HG03342 (cell line): Measurements from ENCODE around the gene SYPL1.

Experiments
- ATAC-seq: cut with Tn5 transposase; IDR thresholded peaks from one replicate; pipeline ENCODE4 v1.9.1; 2021; ENCODE audit warnings: mild to moderate bottlenecking, moderate library complexity; ENCODE audit not compliant: unreplicated experiment

The SYPL1 gene

DNA sequence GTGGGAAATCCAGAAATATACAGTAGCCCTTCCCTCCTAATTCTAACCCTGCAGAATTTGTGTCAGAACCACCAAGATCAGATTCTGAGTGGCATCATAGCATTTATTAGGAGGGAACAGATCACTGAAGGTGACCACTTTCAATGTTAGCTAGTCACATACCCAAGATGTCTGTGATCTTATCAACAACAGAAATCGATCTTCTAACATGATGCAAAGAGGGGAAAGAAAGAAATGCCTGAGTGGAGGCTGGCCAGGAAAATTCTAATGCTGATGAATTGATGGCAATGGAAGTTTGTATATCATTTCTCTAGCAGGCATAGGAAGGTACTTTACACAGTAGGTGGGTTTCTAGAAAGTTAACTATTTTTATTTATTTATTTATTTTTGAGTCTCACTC lies 10.6 kb upstream of the SYPL1 start:
- no peak for ATAC-seq

DNA sequence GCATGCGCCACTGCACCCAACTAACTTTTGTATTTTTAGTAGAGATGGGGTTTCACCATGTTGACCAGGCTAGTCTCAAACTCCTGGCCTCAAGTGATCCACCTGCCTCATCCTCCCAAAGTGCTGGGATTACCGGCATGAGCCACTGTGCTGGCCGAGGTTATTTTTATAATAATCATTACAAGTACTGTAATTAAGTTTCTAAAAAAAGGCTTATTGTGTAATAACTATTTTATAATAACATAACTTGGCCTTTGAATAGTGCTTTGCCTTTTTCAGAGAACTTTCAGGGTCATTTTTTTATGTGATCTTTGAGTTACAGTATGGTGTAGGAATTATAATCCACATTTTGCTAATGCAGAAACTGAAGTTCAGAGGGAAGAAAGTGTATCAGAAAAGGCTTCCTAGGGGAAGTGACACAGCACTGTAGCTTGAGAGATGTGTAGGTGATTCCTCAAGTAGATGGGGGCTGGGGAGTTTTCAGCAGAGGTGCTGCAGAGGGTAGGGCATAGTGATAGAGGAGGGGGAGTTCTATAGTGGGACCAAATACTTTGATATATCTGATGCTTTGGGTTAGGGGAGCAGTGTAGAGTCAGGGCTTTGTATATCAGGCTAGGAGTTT lies 9.2 kb upstream of the SYPL1 start:
- no peak for ATAC-seq

DNA sequence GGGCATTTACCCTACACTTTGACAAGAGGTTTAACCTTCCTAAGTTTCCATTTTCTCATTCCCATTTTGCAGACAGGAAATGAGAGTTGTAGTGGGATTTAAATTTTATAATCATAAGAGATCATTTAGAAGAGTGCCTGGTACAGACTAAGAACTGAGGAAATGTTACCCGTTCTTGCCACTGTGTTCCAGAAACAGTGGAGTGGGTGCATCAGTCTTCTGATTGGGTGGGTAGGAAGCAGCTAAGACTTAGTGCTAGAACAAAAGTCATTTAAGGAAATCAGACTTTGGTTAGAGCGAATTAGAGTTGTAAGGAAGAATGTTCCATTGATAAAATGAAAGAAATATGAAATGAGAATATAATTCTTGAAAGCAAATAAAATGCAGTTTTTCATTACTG lies 8.4 kb upstream of the SYPL1 start:
- ATAC-seq, result no peak

DNA sequence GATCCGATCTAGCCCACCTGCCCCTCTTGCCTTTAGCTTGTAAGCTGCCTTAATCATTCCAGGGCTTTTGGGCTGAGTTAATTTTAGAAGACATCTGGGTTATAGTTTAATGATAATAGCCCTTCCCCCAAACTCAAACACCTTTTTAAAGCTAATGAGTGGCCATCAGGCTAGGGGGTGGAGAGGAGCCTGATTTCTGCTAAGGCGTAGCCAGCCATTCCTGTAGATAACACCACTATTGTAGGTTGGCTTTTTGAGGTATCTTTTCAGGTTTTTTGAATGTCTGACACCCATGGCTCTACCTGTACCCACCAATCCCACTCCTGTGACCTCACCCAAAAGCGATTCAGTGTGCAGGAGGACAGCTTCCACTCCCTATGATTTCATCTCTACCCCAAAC lies 7.6 kb upstream of the SYPL1 start:
- ATAC-seq, result no peak

DNA sequence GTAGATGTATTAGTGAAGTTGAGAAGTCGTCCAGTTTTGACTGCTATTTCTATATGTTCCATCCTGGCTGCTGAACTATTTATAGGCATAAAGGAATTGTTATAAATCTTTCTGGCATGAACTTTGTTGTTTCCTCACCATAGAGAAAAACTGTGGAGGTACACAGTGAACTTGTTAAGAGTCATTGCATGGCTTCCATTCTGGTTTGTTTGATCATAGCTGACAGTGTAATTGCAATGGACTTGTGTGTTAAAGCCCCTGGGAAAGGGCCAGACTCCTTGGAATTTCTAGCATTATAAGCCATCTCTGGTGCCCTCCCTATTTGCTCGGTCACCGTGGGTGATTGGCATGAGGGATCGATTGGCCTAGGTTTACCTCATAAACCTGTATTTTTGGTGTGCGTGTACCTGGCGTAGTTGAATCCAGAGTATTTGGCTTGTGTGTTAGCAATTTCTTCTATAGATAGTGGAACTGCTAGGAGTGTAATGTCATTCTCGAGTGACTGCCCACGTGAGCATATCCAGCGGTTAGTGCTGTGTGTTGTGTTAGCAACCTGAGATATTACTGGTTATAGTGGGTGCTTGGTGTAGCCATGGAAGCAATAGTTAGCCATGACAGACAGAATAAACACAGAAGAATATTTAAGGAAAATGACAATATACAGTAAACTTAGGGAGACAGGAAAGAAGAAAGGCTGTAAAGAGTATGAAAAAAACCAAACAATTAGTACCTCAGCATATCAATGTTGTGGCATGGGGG lies 5.9 kb upstream of the SYPL1 start:
- no peak for ATAC-seq

DNA sequence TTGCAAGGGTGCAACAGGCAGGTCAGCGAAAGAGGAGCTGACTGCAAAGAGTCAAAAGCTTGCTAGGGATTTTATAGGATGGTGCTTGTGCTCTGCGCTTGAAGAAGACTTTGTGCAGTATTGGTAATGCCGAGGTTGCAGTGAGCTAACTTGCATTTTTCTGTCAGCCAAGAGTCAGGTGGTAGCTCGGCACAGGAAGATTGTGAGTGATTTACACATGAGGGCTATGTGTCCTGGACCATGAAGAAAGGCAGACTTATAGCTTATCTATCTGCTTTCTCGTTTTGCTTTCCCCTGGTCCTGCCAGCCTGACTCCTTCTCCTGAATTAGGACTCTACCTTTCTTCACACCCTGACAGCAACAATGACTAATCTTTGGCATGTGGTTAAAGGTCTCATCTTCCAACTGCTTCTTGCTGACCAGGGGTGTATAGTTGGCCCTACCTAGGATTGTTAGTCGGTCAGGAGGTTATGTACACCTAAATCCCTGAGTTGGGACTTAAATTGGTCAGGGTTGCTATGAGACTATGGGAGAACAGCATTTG lies 4.1 kb upstream of the SYPL1 start:
- ATAC-seq, result no peak

DNA sequence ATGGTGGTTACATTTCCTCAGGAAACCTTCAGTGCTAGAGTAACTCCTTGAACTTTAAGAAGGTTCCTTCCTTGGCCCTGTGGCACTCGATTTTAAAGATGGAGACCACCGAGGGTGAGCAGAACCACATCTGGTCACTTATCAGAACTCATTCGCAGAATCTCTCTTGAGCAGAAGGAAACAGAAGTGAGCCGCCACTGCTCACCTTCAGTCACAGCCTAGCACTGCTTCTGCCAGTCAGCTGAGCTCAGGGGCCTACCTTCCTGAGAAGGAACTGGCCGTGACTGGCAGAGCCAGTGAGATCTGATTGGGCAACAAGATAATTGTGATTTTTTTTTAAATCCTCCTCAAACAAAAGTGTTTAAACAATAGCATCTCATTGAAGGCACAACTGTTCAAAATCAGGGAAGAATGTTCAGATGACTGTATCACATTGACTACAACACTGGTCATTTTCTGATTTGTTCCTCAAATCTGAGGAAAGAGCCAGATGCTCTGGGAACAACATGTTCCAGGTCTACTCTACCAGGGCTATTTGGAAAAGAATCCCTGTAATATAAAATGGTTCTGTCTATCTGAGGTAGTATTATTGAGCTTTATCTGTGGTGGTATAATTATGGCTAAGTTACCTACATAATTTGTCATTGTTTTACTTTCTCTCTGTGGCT lies 2.7 kb upstream of the SYPL1 start:
- no peak for ATAC-seq

DNA sequence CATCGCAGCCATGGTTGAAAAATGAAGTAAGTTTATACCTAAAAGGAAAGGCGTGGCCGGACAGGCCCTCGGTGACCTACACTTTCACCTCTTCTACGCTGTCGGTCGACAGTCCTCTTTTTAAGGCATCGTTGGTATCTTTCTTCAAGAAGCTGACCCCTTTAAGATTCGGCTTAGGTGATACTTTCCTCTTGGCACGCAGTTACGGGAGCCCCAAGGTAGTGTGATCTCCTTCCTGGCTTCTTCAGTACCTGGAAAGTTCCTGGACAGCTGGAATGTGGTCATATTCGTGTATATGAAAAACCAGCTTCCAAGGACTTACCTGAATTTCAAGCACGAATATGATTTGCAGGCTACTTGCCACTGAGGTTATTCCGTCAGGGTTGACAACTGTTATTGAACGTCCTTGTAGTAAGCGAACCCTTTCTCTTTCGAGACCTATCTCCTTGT lies 885 bp upstream of the SYPL1 start:
- ATAC-seq, result no peak

DNA sequence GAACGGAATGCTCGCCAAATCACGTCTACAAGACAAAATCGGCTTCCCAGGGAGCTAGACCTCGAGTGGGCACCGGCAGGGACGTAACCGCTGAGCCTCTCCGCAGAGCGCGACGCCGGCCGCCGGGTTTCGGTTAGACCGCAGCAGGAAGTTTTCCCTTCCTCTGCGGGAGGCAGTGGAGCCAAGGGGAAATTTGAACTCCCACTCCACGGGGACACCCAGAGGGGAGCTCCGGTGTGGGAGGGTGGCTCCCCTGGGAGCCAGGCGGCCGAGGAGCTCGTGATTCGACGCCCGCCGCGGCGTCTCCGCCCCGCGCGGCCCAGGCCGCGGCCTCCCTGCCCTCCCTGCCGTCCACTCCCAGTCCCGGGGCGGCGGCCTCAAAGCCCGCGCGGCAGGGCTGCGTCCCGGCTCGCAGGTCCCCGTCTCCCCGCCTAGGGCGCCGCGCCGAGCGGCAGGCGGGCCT lies 426 bp downstream of the SYPL1 start:
- ATAC-seq, result peak; percentile 12

DNA sequence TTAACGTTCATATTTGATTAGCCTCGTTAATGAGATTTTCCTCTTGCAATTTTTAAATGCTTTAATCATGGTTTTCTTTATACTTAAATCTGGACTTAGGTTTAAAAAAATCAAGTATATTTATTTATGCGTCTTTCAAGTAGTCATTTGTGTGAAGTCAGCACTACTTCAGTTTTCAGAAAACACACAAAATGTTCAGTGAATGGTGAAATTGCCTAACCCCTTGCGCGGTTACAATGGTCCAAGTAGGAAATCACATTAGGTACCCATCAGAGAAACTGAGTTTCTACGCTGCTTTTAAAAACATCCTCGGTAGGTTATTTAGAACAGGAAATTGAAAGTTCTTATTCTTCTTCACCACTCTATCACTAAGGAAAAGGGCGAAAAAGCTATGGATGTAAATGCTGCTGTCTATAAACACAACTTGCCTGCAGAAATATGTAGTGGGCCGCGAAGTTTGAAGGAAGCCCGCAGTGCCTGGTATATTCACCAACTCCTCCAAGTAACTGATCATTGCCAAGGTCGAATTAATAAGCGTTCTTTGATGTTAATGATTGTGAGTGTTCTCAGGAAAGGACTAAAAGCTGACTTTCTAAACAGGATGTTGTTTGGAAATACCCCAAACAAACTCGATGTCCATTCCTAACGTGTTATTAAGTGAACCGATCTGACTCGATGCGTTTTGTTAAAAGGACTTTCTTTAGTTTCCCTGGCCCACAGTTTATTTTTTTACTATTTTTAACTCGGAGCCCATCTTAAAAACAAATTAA lies 1.0 kb downstream of the SYPL1 start:
- no peak for ATAC-seq

DNA sequence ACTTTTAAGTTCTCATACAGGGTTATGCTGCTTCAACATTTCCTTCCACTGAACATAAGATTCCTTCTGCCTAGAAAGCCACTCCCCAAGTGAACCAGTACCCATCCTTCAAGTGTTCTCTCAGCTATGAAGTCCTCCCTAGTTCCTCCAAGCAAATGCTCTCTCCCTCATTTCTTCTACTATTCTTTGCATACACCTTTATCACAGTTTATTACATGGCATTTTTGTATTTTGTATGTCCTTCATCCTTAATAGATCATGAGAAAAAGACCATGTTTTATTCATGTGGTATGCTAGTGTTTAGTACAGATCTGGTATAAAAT lies 1.9 kb downstream of the SYPL1 start:
- ATAC-seq, result no peak

DNA sequence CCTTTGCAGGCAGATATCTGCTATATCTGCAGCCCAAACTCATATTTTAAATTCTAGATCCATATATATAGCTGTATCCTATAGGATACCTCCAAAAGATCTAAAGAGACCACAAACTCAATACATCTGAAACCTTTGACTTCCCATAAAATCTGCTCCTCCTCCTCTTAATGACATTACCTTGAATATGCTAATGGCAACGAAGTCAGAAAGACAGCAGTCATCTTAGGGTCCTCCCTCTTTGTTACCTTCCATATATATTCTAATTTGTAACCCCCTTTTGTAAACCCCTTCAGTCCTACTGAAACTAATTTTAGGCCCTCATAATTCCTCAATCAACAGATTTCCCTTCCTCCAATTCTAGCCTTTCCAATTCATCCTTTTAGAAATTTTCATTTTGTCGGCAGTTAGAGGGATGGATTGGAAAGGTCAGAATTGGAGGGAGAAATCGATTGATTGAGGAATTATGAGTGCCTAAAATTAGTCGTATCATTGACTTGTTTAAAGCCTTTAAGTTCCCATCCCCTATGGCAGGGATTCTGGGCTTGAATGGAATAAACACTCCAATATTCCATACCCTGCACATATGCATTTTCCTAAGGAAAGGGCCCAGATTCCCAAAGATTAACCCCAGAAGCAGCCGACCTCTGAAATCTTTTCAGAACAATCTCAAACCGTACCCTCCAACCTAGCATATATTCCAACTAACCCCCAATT lies 2.4 kb downstream of the SYPL1 start:
- no peak for ATAC-seq

DNA sequence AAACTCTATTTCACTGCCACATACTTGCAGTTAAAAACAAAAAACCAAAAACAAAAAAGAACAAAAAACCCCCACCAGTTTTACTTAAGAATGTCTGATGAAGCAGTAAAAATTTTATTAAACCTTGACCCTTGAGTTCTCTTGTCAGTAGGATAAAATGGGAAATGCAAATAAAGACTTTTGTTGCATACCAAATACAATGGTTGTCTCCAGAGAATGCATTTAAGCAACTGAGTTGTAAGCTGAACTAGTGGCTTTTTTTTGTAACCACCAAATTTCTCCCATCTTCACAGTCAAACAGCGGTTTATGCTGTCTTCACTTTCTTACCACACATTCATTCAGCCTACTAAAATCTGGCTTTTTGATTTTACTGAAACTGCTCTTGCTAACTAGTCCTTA lies 3.1 kb downstream of the SYPL1 start:
- ATAC-seq, result no peak

DNA sequence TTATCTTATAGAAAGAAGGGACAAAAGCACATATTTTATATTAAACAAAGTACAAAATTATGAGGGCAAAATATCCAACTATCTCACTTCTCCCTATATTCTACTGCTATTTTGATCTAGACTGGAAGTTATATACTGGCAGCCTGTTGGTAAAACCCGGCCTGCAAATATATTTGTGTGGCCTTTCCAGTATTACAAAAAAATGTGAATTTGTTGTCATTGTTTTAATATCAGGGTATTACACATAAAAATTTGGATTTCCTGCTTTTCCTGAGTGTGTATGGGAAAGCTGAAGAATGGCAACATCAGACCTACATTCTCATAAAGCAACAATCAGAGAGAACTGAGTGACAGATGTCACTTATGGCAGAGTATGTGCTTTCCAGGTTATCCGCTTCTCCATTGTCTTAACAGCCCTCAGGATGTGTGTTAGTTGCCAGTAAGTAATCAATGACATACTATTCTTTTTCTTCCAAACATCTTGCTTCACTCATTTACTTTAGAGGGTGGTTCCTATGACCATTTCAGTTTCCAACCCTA lies 7.3 kb downstream of the SYPL1 start:
- ATAC-seq, result no peak

DNA sequence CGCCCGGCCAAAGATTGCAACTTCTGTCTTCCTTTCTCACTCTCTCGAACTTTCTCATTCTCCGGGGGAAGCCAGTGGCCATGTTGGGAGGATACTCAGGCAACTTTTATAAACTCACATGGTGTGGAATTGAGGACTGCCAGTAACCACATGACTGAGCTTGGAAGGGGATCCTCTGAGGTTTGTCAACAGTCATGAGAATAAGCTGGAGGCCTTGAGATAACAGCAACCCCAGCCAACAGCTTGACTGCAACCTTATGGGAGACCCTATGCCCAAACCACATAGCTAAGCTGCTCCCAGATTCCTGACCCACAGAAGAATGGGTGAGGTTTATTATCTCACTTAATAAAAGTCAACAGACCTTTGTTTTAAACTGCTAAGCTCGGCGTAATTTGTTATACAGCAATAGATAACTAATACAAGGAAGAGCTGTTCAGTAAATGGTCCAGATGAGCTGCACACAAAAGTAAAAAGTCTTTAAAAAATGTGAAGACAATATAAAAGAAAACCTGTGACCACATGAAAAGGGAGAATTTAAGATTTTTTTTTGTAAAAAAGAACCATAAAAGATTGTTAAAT lies 9.6 kb downstream of the SYPL1 start:
- ATAC-seq, result no peak

DNA sequence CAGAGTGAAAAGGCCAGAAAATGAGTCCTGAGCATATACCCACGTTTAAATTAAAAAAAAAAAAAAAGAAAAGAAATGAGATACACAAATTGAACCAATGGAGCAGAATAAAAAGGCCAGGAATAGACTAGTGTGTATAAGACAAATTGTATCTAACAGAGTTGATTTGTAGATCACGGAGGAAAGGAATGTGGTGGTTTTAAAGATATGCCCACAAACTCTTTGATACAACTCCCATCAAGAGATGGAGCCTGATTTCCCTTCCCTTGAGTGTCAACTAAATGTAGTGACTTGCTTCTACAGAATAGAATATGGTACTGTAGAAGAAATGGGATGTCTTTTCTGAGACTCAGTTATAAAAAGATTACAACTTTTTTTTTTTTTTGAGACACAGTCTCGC lies 10.4 kb downstream of the SYPL1 start:
- ATAC-seq, result no peak

DNA sequence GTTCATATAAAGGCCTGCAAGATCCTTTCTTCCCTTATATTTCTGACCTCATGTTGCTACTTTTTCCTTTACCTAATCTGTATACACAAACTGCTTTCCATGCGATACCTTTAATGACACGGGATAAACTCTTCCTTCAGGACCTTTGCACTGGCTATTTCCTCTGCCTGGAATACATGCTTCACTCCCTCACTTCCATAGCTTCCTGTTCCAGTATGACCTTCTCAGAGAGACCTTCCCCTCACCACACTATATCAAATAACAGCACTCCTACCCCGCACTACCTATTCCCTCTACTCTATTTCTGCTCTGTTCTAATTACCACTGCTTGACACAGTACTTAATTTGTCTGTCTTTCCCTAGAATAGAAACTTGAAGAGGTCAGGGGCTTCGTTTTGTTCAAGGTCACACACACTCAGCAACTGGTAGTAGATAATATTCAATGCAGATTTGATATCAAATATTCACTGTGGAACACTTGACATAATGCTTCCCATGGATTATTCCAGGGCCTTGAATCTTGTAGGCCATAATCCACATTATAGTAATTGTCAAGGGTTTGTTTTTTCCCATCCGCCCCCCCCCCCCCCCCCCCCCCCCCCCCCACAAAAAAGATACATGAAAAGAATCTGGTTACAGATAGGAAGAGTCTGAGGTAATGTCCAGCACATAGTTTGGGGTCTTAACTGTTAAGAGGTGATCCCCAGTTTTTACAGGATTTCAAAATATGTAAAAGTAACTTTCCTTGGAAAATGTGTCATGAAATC lies 11.1 kb downstream of the SYPL1 start:
- ATAC-seq, result no peak

DNA sequence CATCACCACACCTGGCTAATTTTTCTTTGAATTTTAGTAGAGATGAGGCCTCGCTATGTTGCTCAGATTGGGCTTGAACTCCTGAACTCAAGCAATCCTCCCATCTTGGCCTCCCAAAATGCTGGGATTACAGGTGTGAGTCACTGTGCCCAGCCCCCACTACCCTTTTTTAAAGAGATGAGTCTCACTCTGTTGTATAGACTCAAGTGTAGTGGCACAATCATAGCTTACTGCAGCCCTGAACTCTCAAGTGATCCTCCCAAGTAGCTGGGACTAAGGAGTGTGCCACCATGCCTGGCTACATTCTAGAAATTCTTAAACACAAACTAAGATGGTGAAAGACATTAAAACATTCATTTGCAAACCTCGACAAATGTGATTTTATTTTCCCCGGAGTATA lies 12.6 kb downstream of the SYPL1 start:
- no peak for ATAC-seq

DNA sequence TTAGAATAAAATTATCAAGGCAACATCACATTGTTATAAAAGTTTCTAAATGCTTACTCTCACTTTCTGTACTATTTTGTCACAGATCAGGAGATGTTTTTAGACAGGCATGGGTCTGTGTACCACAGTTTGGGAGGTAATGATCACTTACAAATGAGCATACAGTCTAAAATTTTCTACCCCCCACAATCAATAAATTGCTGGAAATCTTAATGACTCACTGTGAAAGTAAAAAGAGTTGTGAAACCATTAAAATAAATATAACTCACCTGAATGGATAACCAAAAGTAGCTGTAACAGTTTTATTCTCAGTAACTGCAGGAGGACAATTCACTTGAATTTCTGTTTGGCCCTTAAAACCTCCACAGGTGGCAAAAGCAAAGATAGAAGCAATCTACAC lies 13.2 kb downstream of the SYPL1 start:
- ATAC-seq, result no peak
